SJCRH30 (cell line): Measurements from ENCODE around the gene PAWR. TPM values are rescaled to one million over a fixed set of nuclear protein-coding genes. Genes with fewer than 3 reads are reported as not detected.
A peak's percentile ranks its signal among the peaks of the same experiment; 100 is the strongest.

ENCODE experiments used
- DNase-seq, 2 experiments: peaks; one replicate each; pipeline ENCODE4 v3.0.0-alpha.2; 2015 to 2020
- H3K27ac ChIP-seq: fragments of 250-450 bp; sonication (Bioruptor Pico); 2 replicates; pipeline ENCODE4 v1.5.1; 2020; ENCODE audit warnings: mild to moderate bottlenecking, moderate library complexity
- H3K27me3 ChIP-seq: fragments of 250-450 bp; sonication (Bioruptor Pico); 2 replicates; pipeline ENCODE4 v1.5.1; 2020; ENCODE audit warnings: mild to moderate bottlenecking, moderate library complexity
- H3K36me3 ChIP-seq: fragments of 250-450 bp; sonication (Bioruptor Pico); 2 replicates; pipeline ENCODE4 v1.5.1; 2020; ENCODE audit warnings: mild to moderate bottlenecking, moderate library complexity
- H3K4me1 ChIP-seq: fragments of 250-450 bp; sonication (Bioruptor Pico); 2 replicates; pipeline ENCODE4 v1.5.1; 2020; ENCODE audit warnings: mild to moderate bottlenecking, moderate library complexity
- H3K4me3 ChIP-seq: fragments of 250-450 bp; sonication (Bioruptor Pico); 2 replicates; pipeline ENCODE4 v1.5.1; 2020; ENCODE audit warnings: mild to moderate bottlenecking, moderate library complexity
- H3K9me3 ChIP-seq: fragments of 250-450 bp; sonication (Bioruptor Pico); replicated peaks from 2 replicates; pipeline ENCODE4 v1.5.1; 2020; ENCODE audit warnings: mild to moderate bottlenecking, moderate library complexity
- total RNA-seq: library from RNA; depleted of rRNA; stranded (reverse); fragments of >200 nt; shearing (Covaris generic); gene quantifications from 2 replicates; pipeline ENCODE4 v1.2.3, GENCODE V29; 2014

Gene PAWR
- total RNA-seq, 1 experiment from 2014 or later = 24.9 TPM

- no peaks in the 10 kb centered on the region for H3K27me3 ChIP-seq
- no peak overlapping the region for H3K4me3 ChIP-seq
- no peak overlapping the region for H3K27ac ChIP-seq
- no peaks in the 10 kb centered on the region for H3K4me1 ChIP-seq
- H3K9me3 ChIP-seq = peaks cover 2% of the 10 kb centered on the region; the same call in 1 of the 2 replicates
- peaks cover 2% of the 10 kb centered on the region; the same call in 1 of the 2 replicates for H3K36me3 ChIP-seq
- no peak for DNase-seq
Measured at GRCh38 chr12:79676579-79676978, 14.2 kb downstream of the PAWR start.

GRCh38 chr12:79674629-79675028 is 16.1 kb downstream of the PAWR start:
- no peaks in the 10 kb centered on the region for H3K4me1 ChIP-seq
- H3K9me3 ChIP-seq = peaks cover 2% of the 10 kb centered on the region; the same call in 1 of the 2 replicates
- no peak for DNase-seq
- no peak overlapping the region for H3K27ac ChIP-seq
- H3K27me3 ChIP-seq = no peaks in the 10 kb centered on the region
- no peak overlapping the region for H3K4me3 ChIP-seq
- H3K36me3 ChIP-seq = peaks cover 2% of the 10 kb centered on the region; the same call in 1 of the 2 replicates

- Histone ChIP-seq H3K9me3 (peaks cover 2% of the 10 kb centered on the region; the same call in 1 of the 2 replicates), H3K4me3 (no peak overlapping the region), H3K4me1 (no peaks in the 10 kb centered on the region), H3K27ac (no peak overlapping the region), H3K27me3 (no peaks in the 10 kb centered on the region), H3K36me3 (peaks cover 2% of the 10 kb centered on the region; the same call in 1 of the 2 replicates)
- DNase-seq = peak; percentile 19 to 51
Measured at GRCh38 chr12:79673354-79673753, 17.4 kb downstream of the PAWR start.

- Histone ChIP-seq H3K4me1 (no peaks in the 10 kb centered on the region), H3K27me3 (no peaks in the 10 kb centered on the region), H3K27ac (no peak overlapping the region), H3K36me3 (peaks cover 9% of the 10 kb centered on the region), H3K9me3 (no peaks in the 10 kb centered on the region), H3K4me3 (no peak overlapping the region)
- no peak for DNase-seq
Measured at GRCh38 chr12:79668113-79668512, 22.7 kb downstream of the PAWR start.

GRCh38 chr12:79665212-79665887 is 25.4 kb downstream of the PAWR start:
- Histone ChIP-seq H3K4me3 (no peak overlapping the region), H3K36me3 (peaks cover 9% of the 10 kb centered on the region), H3K9me3 (no peaks in the 10 kb centered on the region), H3K27ac (no peak overlapping the region), H3K4me1 (no peaks in the 10 kb centered on the region), H3K27me3 (no peaks in the 10 kb centered on the region)
- no peak for DNase-seq

GRCh38 chr12:79664518-79664917 is 26.2 kb downstream of the PAWR start:
- Histone ChIP-seq H3K27ac (no peak overlapping the region), H3K4me3 (no peak overlapping the region), H3K4me1 (no peaks in the 10 kb centered on the region), H3K36me3 (peaks cover 9% of the 10 kb centered on the region), H3K9me3 (no peaks in the 10 kb centered on the region), H3K27me3 (no peaks in the 10 kb centered on the region)
- no peak for DNase-seq

GRCh38 chr12:79662046-79662811 is 28.5 kb downstream of the PAWR start:
- Histone ChIP-seq H3K36me3 (peaks cover 5% of the 10 kb centered on the region), H3K27ac (no peak overlapping the region)

GRCh38 chr12:79661629-79662028 is 29.1 kb downstream of the PAWR start:
- Histone ChIP-seq H3K27ac (no peak overlapping the region; the same call in 1 of the 2 replicates), H3K36me3 (peaks cover 4% of the 10 kb centered on the region), H3K4me3 (no peak overlapping the region), H3K4me1 (no peaks in the 10 kb centered on the region), H3K9me3 (no peaks in the 10 kb centered on the region), H3K27me3 (no peaks in the 10 kb centered on the region)
- peak in 1 of 2 experiments; percentile 35 for DNase-seq

More at GRCh38 chr12:79662046-79662811, 28.5 kb downstream of the PAWR start:
- H3K4me1 ChIP-seq = no peaks in the 10 kb centered on the region
- H3K9me3 ChIP-seq = no peaks in the 10 kb centered on the region
- H3K27me3 ChIP-seq = no peaks in the 10 kb centered on the region
- peak in 1 of 2 experiments; percentile 5 for DNase-seq
- H3K4me3 ChIP-seq = no peak overlapping the region

- no peak overlapping the region for H3K27ac ChIP-seq
- no peaks in the 10 kb centered on the region; the same call in 1 of the 2 replicates for H3K36me3 ChIP-seq
- no peaks in the 10 kb centered on the region for H3K27me3 ChIP-seq
- no peaks in the 10 kb centered on the region for H3K9me3 ChIP-seq
- H3K4me1 ChIP-seq = no peaks in the 10 kb centered on the region
- DNase-seq = no peak
- H3K4me3 ChIP-seq = no peak overlapping the region
Measured at GRCh38 chr12:79659961-79660431, 30.8 kb downstream of the PAWR start.

- Histone ChIP-seq H3K4me3 (no peak overlapping the region), H3K27ac (no peak overlapping the region), H3K4me1 (no peaks in the 10 kb centered on the region), H3K36me3 (no peaks in the 10 kb centered on the region; the same call in 1 of the 2 replicates), H3K9me3 (no peaks in the 10 kb centered on the region), H3K27me3 (no peaks in the 10 kb centered on the region)
- DNase-seq = no peak
Measured at GRCh38 chr12:79658221-79658620, 32.5 kb downstream of the PAWR start.

- no peak overlapping the region for H3K4me3 ChIP-seq
- no peaks in the 10 kb centered on the region for H3K9me3 ChIP-seq
- H3K36me3 ChIP-seq = no peaks in the 10 kb centered on the region; the same call in 1 of the 2 replicates
- H3K27me3 ChIP-seq = no peaks in the 10 kb centered on the region
- no peaks in the 10 kb centered on the region for H3K4me1 ChIP-seq
- DNase-seq = no peak
- no peak overlapping the region for H3K27ac ChIP-seq
Measured at GRCh38 chr12:79657136-79657535, 33.6 kb downstream of the PAWR start.

- Histone ChIP-seq H3K27ac (no peak overlapping the region), H3K4me3 (no peak overlapping the region), H3K9me3 (no peaks in the 10 kb centered on the region), H3K4me1 (no peaks in the 10 kb centered on the region), H3K36me3 (no peaks in the 10 kb centered on the region; the same call in 1 of the 2 replicates), H3K27me3 (no peaks in the 10 kb centered on the region)
- DNase-seq = no peak
Measured at GRCh38 chr12:79655036-79655435, 35.7 kb downstream of the PAWR start.

GRCh38 chr12:79652521-79652920 is 38.2 kb downstream of the PAWR start:
- H3K27ac ChIP-seq = no peak overlapping the region
- H3K27me3 ChIP-seq = no peaks in the 10 kb centered on the region
- no peaks in the 10 kb centered on the region; the same call in 1 of the 2 replicates for H3K36me3 ChIP-seq
- H3K4me1 ChIP-seq = no peaks in the 10 kb centered on the region
- DNase-seq = no peak
- H3K4me3 ChIP-seq = no peak overlapping the region
- no peaks in the 10 kb centered on the region for H3K9me3 ChIP-seq

- Histone ChIP-seq H3K4me3 (no peak overlapping the region), H3K36me3 (no peaks in the 10 kb centered on the region; the same call in 1 of the 2 replicates), H3K27me3 (no peaks in the 10 kb centered on the region), H3K4me1 (no peaks in the 10 kb centered on the region), H3K27ac (no peak overlapping the region), H3K9me3 (no peaks in the 10 kb centered on the region)
- no peak for DNase-seq
Measured at GRCh38 chr12:79650440-79650839, 40.3 kb downstream of the PAWR start.

- Histone ChIP-seq H3K27me3 (no peaks in the 10 kb centered on the region), H3K4me1 (no peaks in the 10 kb centered on the region), H3K27ac (no peak overlapping the region), H3K36me3 (no peaks in the 10 kb centered on the region; the same call in 1 of the 2 replicates), H3K9me3 (no peaks in the 10 kb centered on the region), H3K4me3 (no peak overlapping the region)
- no peak for DNase-seq
Measured at GRCh38 chr12:79648881-79649280, 41.9 kb downstream of the PAWR start.
